NCI-H526 treated with DMSO at 0.1 percent for 48 hours (cell line): ENCODE measurements around the gene CYYR1.

ENCODE experiments used
- DNase-seq: peaks from one replicate; lab custom pipeline; 2025; lab: John Stamatoyannopoulos, UW

The CYYR1 gene

GRCh38 chr21:26433386-26433785, 139.7 kb downstream of the CYYR1 start:
- no peak for DNase-seq

GRCh38 chr21:26432410-26432809, 140.7 kb downstream of the CYYR1 start:
- DNase-seq: no peak

- DNase-seq: no peak
Observed at GRCh38 chr21:26425576-26425975, 147.5 kb downstream of the CYYR1 start.

GRCh38 chr21:26423511-26423910, 149.6 kb downstream of the CYYR1 start:
- no peak for DNase-seq

GRCh38 chr21:26422706-26423105, 150.4 kb downstream of the CYYR1 start:
- no peak for DNase-seq

- no peak for DNase-seq
Observed at GRCh38 chr21:26422138-26422537, 150.9 kb downstream of the CYYR1 start.

DNA sequence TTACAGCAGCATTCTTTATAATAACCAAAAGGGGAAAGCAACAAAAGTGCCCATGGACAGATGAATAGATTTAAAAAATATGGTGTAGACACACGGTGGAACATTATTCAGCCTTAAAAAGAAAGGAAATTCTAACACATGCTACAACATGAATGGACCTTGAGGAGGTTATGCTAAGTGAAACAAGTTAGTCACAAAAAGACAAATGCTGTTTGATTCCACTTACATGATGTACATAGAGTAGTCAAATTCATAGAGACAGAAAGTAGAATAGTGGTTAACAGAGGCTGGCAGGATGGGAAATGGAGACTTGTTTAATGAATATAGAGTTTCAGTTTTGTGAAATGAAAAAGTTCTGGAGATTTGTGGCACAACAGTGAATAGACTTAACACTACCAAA, 151.4 kb downstream of the CYYR1 start:
- DNase-seq: no peak
